K562 (cell line): Measurements from ENCODE around the gene RBMS3. TPM values are rescaled to one million over a fixed set of nuclear protein-coding genes. Genes with fewer than 3 reads are reported as not detected.

ENCODE experiments used
- ATAC-seq: fragments of 200-7000 bp; cut with Tn5 transposase; 3 replicates; pipeline ENCODE4 v1.9.1; 2020; ENCODE audit warnings: moderate library complexity
- BruUV-seq: library from RNA; stranded (reverse); fragments of 400-500 nt; replicated peaks from 2 replicates; lab custom pipeline; 2021; lab: Mats Ljungman, UMichigan
- CTCF ChIA-PET: fragments of 300-600 bp; formaldehyde crosslinking; extraction: SDS; loops from one replicate; lab custom pipeline; 2021; ENCODE audit warnings: low intra/inter-chr PET ratio; lab: Yijun Ruan, JAX
- POLR2A ChIA-PET: fragments of 300-600, 350-650 bp; sonication (Branson Sonifier 250); formaldehyde crosslinking; extraction: SDS; loops from one replicate; lab custom pipeline; 2021; ENCODE audit warnings: antibody characterized with exemption, inconsistent platforms; lab: Yijun Ruan, JAX
- DNase-seq, 4 experiments: peaks; one replicate each; pipeline versions ENCODE4 v3.0.0 to v3.0.0-alpha.2; 2011 to 2018; ENCODE audit warnings: low spot score in 3 of 4, mixed read lengths in 3 of 4; ENCODE audit errors: extremely low read depth in 1 of 4
- FAIRE-seq: peaks from 2 replicates; lab custom pipeline; 2011; peaks lifted over from hg19 to GRCh38; lab: Jason Lieb, UNC
- H2AFZ ChIP-seq: 2 replicates; pipeline ENCODE4 v1.6.0; 2011; ENCODE audit warnings: low read depth, low read length, control low read depth, inconsistent platforms
- H3K27ac ChIP-seq: fragments of 200-600 bp; 3 replicates; pipeline ENCODE4 v1.8.0; 2011; ENCODE audit warnings: low read depth, mild to moderate bottlenecking, control low read depth, inconsistent platforms, low read length, moderate library complexity, mixed read lengths; ENCODE audit errors: extremely low read depth
- H3K27me3 ChIP-seq, 2 experiments: fragments of 300-600 bp in 1 of 2; 2 replicates in 1 of 2; 3 replicates in 1 of 2; pipeline versions ENCODE4 v1.6.0 to v1.8.0; 2011; ENCODE audit warnings: inconsistent platforms in 2 of 2, low read length in 2 of 2, mild to moderate bottlenecking in 1 of 2, mixed read lengths in 1 of 2, moderate library complexity in 1 of 2; ENCODE audit not compliant: control insufficient read depth in 2 of 2, insufficient read depth in 2 of 2
- H3K36me3 ChIP-seq: fragments of 300-600 bp; 3 replicates; pipeline ENCODE4 v1.8.0; 2011; ENCODE audit warnings: mild to moderate bottlenecking, low read length, inconsistent platforms; ENCODE audit not compliant: control insufficient read depth, insufficient read depth
- H3K4me1 ChIP-seq, 2 experiments: fragments of 200-600 bp in 1 of 2; replicated peaks in 1 of 2; 2 replicates in 1 of 2; 3 replicates in 1 of 2; pipeline versions ENCODE4 v1.5.1 to v1.8.0; 2011; ENCODE audit warnings: inconsistent platforms in 2 of 2, low read length in 2 of 2, mild to moderate bottlenecking in 1 of 2, mixed read lengths in 1 of 2, moderate library complexity in 1 of 2; ENCODE audit not compliant: control insufficient read depth in 2 of 2, insufficient read depth in 2 of 2
- H3K4me2 ChIP-seq: 2 replicates; pipeline ENCODE4 v1.6.1; 2011; ENCODE audit warnings: low read length, control low read depth, inconsistent platforms, mixed read lengths; ENCODE audit not compliant: insufficient read depth
- H3K4me3 ChIP-seq: fragments of 200-600 bp; sonication (generic), shearing (Covaris generic); 2 replicates; pipeline ENCODE4 v1.5.1; 2016; ENCODE audit warnings: control low read depth, inconsistent platforms
- H3K79me2 ChIP-seq: fragments of 200-600 bp; 3 replicates; pipeline ENCODE4 v1.8.0; 2011; ENCODE audit warnings: low read length, inconsistent platforms; ENCODE audit not compliant: control insufficient read depth, insufficient read depth
- H3K9ac ChIP-seq, 2 experiments: 2 replicates each; pipeline versions ENCODE4 v1.6.0 to v1.6.1; 2011; ENCODE audit warnings: low read depth in 2 of 2, low read length in 2 of 2, control low read depth in 1 of 2, inconsistent platforms in 1 of 2, mild to moderate bottlenecking in 1 of 2, mixed read lengths in 1 of 2; ENCODE audit not compliant: insufficient read depth in 1 of 2
- H3K9me1 ChIP-seq: one replicate; pipeline ENCODE4 v1.6.0; 2011; ENCODE audit warnings: inconsistent platforms, mild to moderate bottlenecking, low read length, moderate library complexity; ENCODE audit not compliant: control insufficient read depth, insufficient read depth
- H3K9me3 ChIP-seq: replicated peaks from 2 replicates; pipeline ENCODE4 v1.5.1; 2011; ENCODE audit warnings: low read depth, low read length, inconsistent platforms; ENCODE audit not compliant: control insufficient read depth, insufficient read depth
- H4K20me1 ChIP-seq: replicated peaks from 2 replicates; pipeline ENCODE4 v1.6.1; 2011; ENCODE audit warnings: low read length, inconsistent platforms, mixed read lengths; ENCODE audit not compliant: control insufficient read depth, insufficient read depth
- BRD9 ChIP-seq: fragments of 450-650 bp; IDR thresholded peaks from 2 replicates; pipeline ENCODE4 v1.6.1; 2018; ENCODE audit warnings: low read depth; ENCODE audit not compliant: partially characterized antibody
- CAMTA2 ChIP-seq: fragments of 250-450 bp; sonication (Bioruptor Pico); conservative IDR thresholded peaks from 2 replicates; pipeline ENCODE4 v1.5.1; 2022
- CBX3 ChIP-seq, 2 experiments: IDR thresholded peaks; 1 replicate in 1 of 2; 2 replicates in 1 of 2; pipeline ENCODE4 v1.6.1; 2012; ENCODE audit warnings: inconsistent platforms in 2 of 2, low read length in 2 of 2, borderline replicate concordance in 1 of 2, control low read depth in 1 of 2
- KLF1 ChIP-seq: fragments of 450-650 bp; IDR thresholded peaks from 2 replicates; pipeline ENCODE4 v1.6.1; 2016; ENCODE audit warnings: missing genetic modification characterization, missing compliant biosample characterization
- KLF10 ChIP-seq: fragments of 250-450 bp; sonication (Bioruptor Pico); IDR thresholded peaks from 2 replicates; pipeline ENCODE4 v1.6.1; 2021; ENCODE audit warnings: matching md5 sums
- NUFIP1 ChIP-seq: fragments of 450-650 bp; IDR thresholded peaks from 2 replicates; pipeline ENCODE4 v1.6.1; 2018; ENCODE audit not compliant: partially characterized antibody
- RBM17 ChIP-seq: fragments of 200-400 bp; formaldehyde crosslinking; IDR thresholded peaks from 2 replicates; pipeline ENCODE4 v1.6.1; 2017; ENCODE audit warnings: low read depth, mild to moderate bottlenecking, low read length, borderline replicate concordance
- RCOR1 ChIP-seq, 2 experiments: IDR thresholded peaks; 2 replicates each; pipeline ENCODE4 v1.6.1; 2012; ENCODE audit warnings: low read depth in 2 of 2, low read length in 2 of 2, borderline replicate concordance in 1 of 2, improper control_type of control experiment in 1 of 2
- RNF2 ChIP-seq: sonication (generic); IDR thresholded peaks from 2 replicates; pipeline ENCODE4 v1.6.1; 2016
- ZNF778 ChIP-seq: fragments of 450-650 bp; formaldehyde crosslinking; IDR thresholded peaks from 2 replicates; pipeline ENCODE4 v1.4.0; 2020; ENCODE audit warnings: mild to moderate bottlenecking, moderate library complexity
- WGBS: fragments of 100-300 bp; shearing (Covaris generic); methylation state at CpG from one replicate; pipeline ENCODE4 v1.1.6; 2016; ENCODE audit warnings: low coverage, mixed read lengths; ENCODE audit not compliant: insufficient coverage; ENCODE audit errors: missing lambda C conversion rate; 5-methylcytosine and 5-hydroxymethylcytosine counted together
- in situ Hi-C: fragments of 300-500 bp; cut with MboI; formaldehyde crosslinking; loops from 4 replicates; pipeline ENCODE4 v1.15.0; 2018; ENCODE audit warnings: inconsistent platforms, mixed read lengths
- intact Hi-C: fragments of 100-400 bp; cut with micrococcal nuclease; formaldehyde crosslinking; loops from 2 replicates; pipeline ENCODE4 v1.14.2; 2022
- polyA plus RNA-seq, 8 experiments: library from polyadenylated mRNA; depleted of rRNA in 4 of 8; stranded (reverse) in 5 of 8; unstranded in 3 of 8; fragments of >200 nt; fragmentation: Nextera tagmentation in 2 of 8; fragmentation: Illumina TruSeq in 1 of 8; extraction: Ambion mirVana in 2 of 8; extraction: Trizol in 1 of 8; gene quantifications; 2 replicates each; pipeline versions ENCODE4 v1.2.1 to v1.2.3, GENCODE V29; 2011 to 2014; ENCODE audit warnings: inconsistent platforms in 1 of 8, missing spikeins in 1 of 8
- total RNA-seq, 7 experiments: library from RNA; depleted of rRNA in 6 of 7; stranded (reverse); fragments of >200 nt in 6 of 7; fragmentation: Illumina TruSeq in 2 of 7; extraction: Trizol in 2 of 7; gene quantifications; 2 replicates each; pipeline versions ENCODE4 v1.2.1 to v1.2.3, GENCODE V29; 2011 to 2021; ENCODE audit warnings: low replicate concordance in 1 of 7
- TF ChIP-seq, protein P1 (sequence below): fragments of 200-800 bp; sonication (Bioruptor generic); IDR thresholded peaks from 2 replicates; pipeline ENCODE4 v1.6.1; 2017; ENCODE audit warnings: missing genetic modification characterization, missing compliant biosample characterization
- TF ChIP-seq, protein P2 (sequence below): fragments of 250-450 bp; sonication (Bioruptor Pico); IDR thresholded peaks from 2 replicates; pipeline ENCODE4 v1.5.0; 2021; ENCODE audit warnings: mild to moderate bottlenecking, moderate library complexity

The RBMS3 gene
- total and polyA plus RNA-seq, 9 of the 15 experiments (the other 6 are each of a cell fraction or from before 2014, with no cell fraction given): 0.20 TPM; not detected in 8

DNA sequence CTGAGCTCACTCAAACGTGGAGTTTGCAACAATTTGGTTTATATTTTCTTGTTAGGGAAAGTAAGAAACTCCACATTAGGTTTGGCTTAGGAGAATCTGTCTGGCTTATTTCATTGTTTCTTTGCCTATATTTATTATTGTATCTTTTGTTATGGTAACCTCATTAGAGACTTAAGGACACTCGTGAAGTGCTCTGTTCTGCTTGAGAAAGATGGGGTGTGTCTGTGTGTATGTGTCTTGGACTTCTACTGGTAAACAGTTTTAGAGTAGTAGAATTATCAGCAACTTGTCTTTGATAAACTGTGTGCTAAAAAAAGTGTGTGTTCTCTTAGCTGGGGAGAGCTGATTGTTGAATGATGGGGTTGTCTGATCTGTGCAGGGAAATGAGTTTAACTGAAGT, 306.5 kb downstream of the RBMS3 start:
- in situ Hi-C loops: no loop called here
- no peak for TF ChIP-seq KLF1 (tag)
- TF ChIP-seq CAMTA2 (CRISPR knock-in tag): no peak
- TF ChIP-seq RBM17: no peak
- TF ChIP-seq RNF2: no peak
- no peak for TF ChIP-seq RCOR1 (IDR thresholded peaks at IDR 0.05; ENCODE audit: borderline replicate concordance in 1 of 2, low read depth in 2 of 2, low read length in 2 of 2)
- TF ChIP-seq KLF10 (CRISPR knock-in tag): no peak
- no peak for TF ChIP-seq ZNF778 (CRISPR knock-in tag)
- no peak for TF ChIP-seq BRD9
- TF ChIP-seq, protein P1, sequence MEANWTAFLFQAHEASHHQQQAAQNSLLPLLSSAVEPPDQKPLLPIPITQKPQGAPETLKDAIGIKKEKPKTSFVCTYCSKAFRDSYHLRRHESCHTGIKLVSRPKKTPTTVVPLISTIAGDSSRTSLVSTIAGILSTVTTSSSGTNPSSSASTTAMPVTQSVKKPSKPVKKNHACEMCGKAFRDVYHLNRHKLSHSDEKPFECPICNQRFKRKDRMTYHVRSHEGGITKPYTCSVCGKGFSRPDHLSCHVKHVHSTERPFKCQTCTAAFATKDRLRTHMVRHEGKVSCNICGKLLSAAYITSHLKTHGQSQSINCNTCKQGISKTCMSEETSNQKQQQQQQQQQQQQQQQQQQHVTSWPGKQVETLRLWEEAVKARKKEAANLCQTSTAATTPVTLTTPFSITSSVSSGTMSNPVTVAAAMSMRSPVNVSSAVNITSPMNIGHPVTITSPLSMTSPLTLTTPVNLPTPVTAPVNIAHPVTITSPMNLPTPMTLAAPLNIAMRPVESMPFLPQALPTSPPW (CRISPR knock-in tag): no peak
- no peak for TF ChIP-seq CBX3 (IDR thresholded peaks at IDR 0.05; ENCODE audit: borderline replicate concordance in 1 of 2, low read length in 2 of 2)
- no peak for TF ChIP-seq NUFIP1
- TF ChIP-seq, protein P2, sequence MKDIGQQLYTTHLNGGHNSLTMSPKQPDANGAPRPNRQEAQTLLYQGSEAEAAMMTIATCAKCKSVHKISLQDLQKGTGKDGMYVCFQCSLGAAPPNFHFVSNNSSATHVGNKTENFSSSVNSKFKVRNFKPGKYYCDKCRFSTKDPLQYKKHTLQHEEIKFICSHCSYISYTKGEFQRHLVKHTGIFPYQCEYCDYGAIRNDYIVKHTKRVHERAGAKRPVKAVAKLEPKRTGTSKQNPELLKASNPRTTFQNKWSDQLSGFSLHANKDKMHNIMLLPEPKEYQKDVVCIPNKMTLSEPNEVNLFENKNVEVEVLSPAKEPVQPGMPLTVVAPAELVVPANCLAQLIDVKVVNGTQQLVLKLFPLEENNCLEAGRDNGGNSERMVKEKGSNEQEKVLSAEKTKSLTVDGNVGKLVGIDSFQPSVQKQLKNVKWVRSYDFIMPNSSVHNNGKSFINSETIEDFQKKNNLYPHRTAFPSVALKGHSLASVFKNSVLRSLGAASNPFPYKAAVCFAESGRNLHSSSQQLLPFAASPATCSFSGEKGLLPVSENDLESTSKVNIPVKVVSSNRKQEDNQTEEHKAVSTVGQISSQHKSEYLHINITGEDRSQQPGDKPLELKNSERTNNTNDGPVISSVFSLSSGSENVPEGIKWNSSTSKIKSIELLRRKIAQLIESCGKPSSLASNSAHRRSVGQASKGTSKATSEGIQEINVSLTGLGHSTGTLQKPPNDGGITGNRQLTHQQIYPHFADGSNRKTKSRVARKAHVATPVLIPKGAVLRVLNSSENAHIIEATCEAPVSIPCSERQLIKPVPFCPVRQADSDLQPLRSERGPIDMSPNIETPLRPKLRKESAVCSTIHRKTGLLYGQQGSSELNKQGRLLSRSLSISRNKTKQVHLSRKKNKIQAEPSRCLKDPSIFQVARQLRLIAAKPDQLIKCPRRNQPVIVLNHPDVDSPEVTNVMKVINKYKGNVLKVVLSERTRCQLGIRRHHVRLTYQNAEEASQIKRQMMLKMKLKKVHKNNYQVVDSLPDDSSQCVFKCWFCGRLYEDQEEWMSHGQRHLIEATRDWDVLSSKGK (CRISPR knock-in tag): no peak
- TF ChIP-seq, all 486 proteins: peak for 0
- FAIRE-seq (no peak), ATAC-seq (no peak), DNase-seq (no peak)
- intact Hi-C loops: no loop called here
- Histone ChIP-seq H4K20me1 (no peaks in the 10 kb centered on the region), H2AFZ (no peak overlapping the region), H3K27me3 (no peaks in the 10 kb centered on the region), H3K9ac (no peak overlapping the region), H3K4me1 (no peaks in the 10 kb centered on the region), H3K79me2 (no peaks in the 10 kb centered on the region), H3K9me3 (0 out of 2 replicates have a peak, but pooled peaks cover 2% of the 10 kb centered on the region), H3K9me1 (no peaks in the 10 kb centered on the region), H3K27ac (no peak overlapping the region), H3K36me3 (no peaks in the 10 kb centered on the region), H3K4me3 (no peak overlapping the region), H3K4me2 (no peak overlapping the region)
- ChIA-PET POLR2A (no interaction called here), CTCF (no interaction called here)
- 0% methylated on average over 2 of the region's 2 CpGs for WGBS
- BruUV-seq: no TSS peak
